ENCODE data around the gene SCLY.

SCLY gene

GRCh38 chr2:238080518-238080917, 19.7 kb downstream of the SCLY start:
- Histone ChIP-seq H3K36me3 (ENCODE audit: control insufficient read depth, insufficient read depth, low read length) (peaks cover 26% of the 10 kb centered on the region), H3K27me3 (ENCODE audit: control insufficient read depth, insufficient read depth, low read length) (no peaks in the 10 kb centered on the region), H3K9ac (ENCODE audit: low read depth, low read length) (no peak overlapping the region), H3K4me3 (ENCODE audit: low read depth, low read length) (no peak overlapping the region), H3K9me3 (ENCODE audit: control insufficient read depth, insufficient read depth, low read length) (no peaks in the 10 kb centered on the region), H3K4me1 (ENCODE audit: control insufficient read depth, insufficient read depth, low read length) (no peaks in the 10 kb centered on the region)

GRCh38 chr2:238081150-238081549, 20.3 kb downstream of the SCLY start:
- no peaks in the 10 kb centered on the region for H3K4me1 ChIP-seq (ENCODE audit: control insufficient read depth, insufficient read depth, low read length)
- H3K27me3 ChIP-seq (ENCODE audit: control insufficient read depth, insufficient read depth, low read length): no peaks in the 10 kb centered on the region
- H3K9me3 ChIP-seq (ENCODE audit: control insufficient read depth, insufficient read depth, low read length): no peaks in the 10 kb centered on the region
- H3K4me3 ChIP-seq (ENCODE audit: low read depth, low read length): no peak overlapping the region
- no peak overlapping the region for H3K9ac ChIP-seq (ENCODE audit: low read depth, low read length)
- peaks cover 26% of the 10 kb centered on the region for H3K36me3 ChIP-seq (ENCODE audit: control insufficient read depth, insufficient read depth, low read length)

- Histone ChIP-seq H3K36me3 (ENCODE audit: control insufficient read depth, insufficient read depth, low read length) (peaks cover 26% of the 10 kb centered on the region), H3K9me3 (ENCODE audit: control insufficient read depth, insufficient read depth, low read length) (no peaks in the 10 kb centered on the region), H3K4me1 (ENCODE audit: control insufficient read depth, insufficient read depth, low read length) (no peaks in the 10 kb centered on the region), H3K4me3 (ENCODE audit: low read depth, low read length) (no peak overlapping the region), H3K9ac (ENCODE audit: low read depth, low read length) (no peak overlapping the region), H3K27me3 (ENCODE audit: control insufficient read depth, insufficient read depth, low read length) (no peaks in the 10 kb centered on the region)
Observed at GRCh38 chr2:238081561-238081960, 20.8 kb downstream of the SCLY start.

GRCh38 chr2:238082151-238082550, 21.4 kb downstream of the SCLY start:
- H3K9ac ChIP-seq (ENCODE audit: low read depth, low read length): no peak overlapping the region
- H3K9me3 ChIP-seq (ENCODE audit: control insufficient read depth, insufficient read depth, low read length): no peaks in the 10 kb centered on the region
- H3K4me1 ChIP-seq (ENCODE audit: control insufficient read depth, insufficient read depth, low read length): no peaks in the 10 kb centered on the region
- H3K27me3 ChIP-seq (ENCODE audit: control insufficient read depth, insufficient read depth, low read length): no peaks in the 10 kb centered on the region
- no peak overlapping the region for H3K4me3 ChIP-seq (ENCODE audit: low read depth, low read length)
- peaks cover 26% of the 10 kb centered on the region for H3K36me3 ChIP-seq (ENCODE audit: control insufficient read depth, insufficient read depth, low read length)

GRCh38 chr2:238082827-238083226, 22.0 kb downstream of the SCLY start:
- Histone ChIP-seq H3K4me1 (ENCODE audit: control insufficient read depth, insufficient read depth, low read length) (no peaks in the 10 kb centered on the region), H3K9ac (ENCODE audit: low read depth, low read length) (no peak overlapping the region), H3K36me3 (ENCODE audit: control insufficient read depth, insufficient read depth, low read length) (peaks cover 30% of the 10 kb centered on the region), H3K27me3 (ENCODE audit: control insufficient read depth, insufficient read depth, low read length) (no peaks in the 10 kb centered on the region), H3K9me3 (ENCODE audit: control insufficient read depth, insufficient read depth, low read length) (no peaks in the 10 kb centered on the region), H3K4me3 (ENCODE audit: low read depth, low read length) (no peak overlapping the region)

DNA sequence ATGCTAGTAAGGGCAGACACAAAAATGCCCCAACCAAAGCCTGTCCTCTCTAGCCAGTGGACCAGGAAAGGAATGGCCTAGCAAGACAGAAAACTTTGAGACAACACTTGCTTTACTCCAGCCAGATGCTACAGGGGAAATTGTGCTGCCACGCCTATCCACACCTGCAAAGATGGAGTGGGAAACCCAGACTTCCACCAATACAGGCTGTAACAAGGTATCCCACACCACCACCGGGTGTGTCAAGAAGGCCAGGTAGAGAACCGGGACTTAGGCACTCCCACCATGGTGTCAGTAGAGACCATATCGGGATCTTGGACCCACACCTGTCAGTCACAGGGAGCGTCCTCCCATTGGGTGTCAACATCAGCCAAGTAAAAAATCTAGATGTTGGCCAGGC, 23.1 kb downstream of the SCLY start:
- Histone ChIP-seq H3K9me3 (ENCODE audit: control insufficient read depth, insufficient read depth, low read length) (no peaks in the 10 kb centered on the region), H3K27me3 (ENCODE audit: control insufficient read depth, insufficient read depth, low read length) (no peaks in the 10 kb centered on the region), H3K9ac (ENCODE audit: low read depth, low read length) (no peak overlapping the region), H3K4me3 (ENCODE audit: low read depth, low read length) (no peak overlapping the region), H3K4me1 (ENCODE audit: control insufficient read depth, insufficient read depth, low read length) (no peaks in the 10 kb centered on the region), H3K36me3 (ENCODE audit: control insufficient read depth, insufficient read depth, low read length) (peaks cover 30% of the 10 kb centered on the region)

- H3K9ac ChIP-seq (ENCODE audit: low read depth, low read length): no peak overlapping the region
- peaks cover 30% of the 10 kb centered on the region for H3K36me3 ChIP-seq (ENCODE audit: control insufficient read depth, insufficient read depth, low read length)
- H3K4me3 ChIP-seq (ENCODE audit: low read depth, low read length): no peak overlapping the region
- no peaks in the 10 kb centered on the region for H3K27me3 ChIP-seq (ENCODE audit: control insufficient read depth, insufficient read depth, low read length)
- no peaks in the 10 kb centered on the region for H3K9me3 ChIP-seq (ENCODE audit: control insufficient read depth, insufficient read depth, low read length)
- H3K4me1 ChIP-seq (ENCODE audit: control insufficient read depth, insufficient read depth, low read length): no peaks in the 10 kb centered on the region
Observed at GRCh38 chr2:238084761-238085160, 24.0 kb downstream of the SCLY start.

DNA sequence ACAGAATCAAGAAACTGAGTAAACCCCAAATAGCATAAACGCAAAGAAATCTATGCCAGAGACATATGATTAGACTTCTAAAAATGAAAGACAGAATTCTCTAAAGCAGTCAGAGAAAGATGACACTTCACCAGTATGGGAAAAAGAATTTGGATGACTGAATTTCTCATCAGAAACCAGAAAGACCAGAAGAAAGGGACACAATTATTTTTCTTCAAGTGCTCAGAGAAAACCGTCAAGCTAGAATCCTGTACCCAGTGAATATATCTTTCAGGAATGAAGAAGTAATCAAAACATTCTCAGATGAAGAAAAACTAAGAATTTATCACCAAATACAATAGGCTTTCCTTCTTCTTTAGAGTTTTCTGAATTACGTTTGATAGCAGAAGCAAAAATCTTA, 25.1 kb downstream of the SCLY start:
- Histone ChIP-seq H3K9me3 (ENCODE audit: control insufficient read depth, insufficient read depth, low read length) (no peaks in the 10 kb centered on the region), H3K4me1 (ENCODE audit: control insufficient read depth, insufficient read depth, low read length) (no peaks in the 10 kb centered on the region), H3K4me3 (ENCODE audit: low read depth, low read length) (no peak overlapping the region), H3K9ac (ENCODE audit: low read depth, low read length) (no peak overlapping the region), H3K27me3 (ENCODE audit: control insufficient read depth, insufficient read depth, low read length) (no peaks in the 10 kb centered on the region), H3K36me3 (ENCODE audit: control insufficient read depth, insufficient read depth, low read length) (peaks cover 27% of the 10 kb centered on the region)

DNA sequence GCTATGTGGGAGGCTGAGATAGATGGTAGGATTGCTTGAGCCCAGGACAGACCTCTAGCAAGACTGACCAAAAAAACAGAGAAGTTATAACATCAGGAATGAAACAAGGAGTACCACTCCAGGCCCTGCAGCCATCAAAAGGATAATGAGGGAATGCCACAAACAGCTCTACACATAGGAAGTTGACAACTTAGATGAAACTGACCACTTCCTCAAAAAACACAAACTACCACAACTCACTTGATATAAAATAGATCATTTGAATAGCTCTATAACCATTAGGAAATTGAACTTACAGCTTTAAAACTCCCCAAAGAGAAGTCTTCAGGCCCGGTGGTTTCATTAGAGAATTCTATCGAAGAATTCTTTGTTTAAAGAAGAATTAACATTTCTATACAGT, 26.4 kb downstream of the SCLY start:
- Histone ChIP-seq H3K4me3 (ENCODE audit: low read depth, low read length) (no peak overlapping the region), H3K4me1 (ENCODE audit: control insufficient read depth, insufficient read depth, low read length) (no peaks in the 10 kb centered on the region), H3K9me3 (ENCODE audit: control insufficient read depth, insufficient read depth, low read length) (no peaks in the 10 kb centered on the region), H3K36me3 (ENCODE audit: control insufficient read depth, insufficient read depth, low read length) (peaks cover 15% of the 10 kb centered on the region), H3K27me3 (ENCODE audit: control insufficient read depth, insufficient read depth, low read length) (no peaks in the 10 kb centered on the region), H3K9ac (ENCODE audit: low read depth, low read length) (no peak overlapping the region)

DNA sequence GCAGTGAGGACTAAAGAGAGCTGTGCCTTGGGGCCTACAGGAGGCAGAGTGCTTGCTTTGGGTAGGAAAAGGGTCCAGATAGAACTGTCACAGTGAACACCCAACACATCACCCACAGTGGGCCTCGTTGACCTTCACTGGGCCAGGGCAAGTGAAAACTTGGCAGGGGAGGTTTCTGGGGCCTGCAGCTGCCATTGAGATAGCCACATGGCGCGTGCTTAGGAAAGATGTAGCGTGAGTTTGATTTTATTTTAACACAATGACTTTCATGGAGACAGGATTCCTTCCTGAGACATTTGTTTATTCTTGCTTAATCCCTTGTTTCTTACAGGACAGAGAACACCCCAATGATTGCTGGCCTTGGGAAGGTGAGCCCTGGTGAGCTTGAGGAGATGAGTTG, 30.1 kb downstream of the SCLY start:
- no peaks in the 10 kb centered on the region for H3K27me3 ChIP-seq (ENCODE audit: control insufficient read depth, insufficient read depth, low read length)
- peaks cover 7% of the 10 kb centered on the region for H3K36me3 ChIP-seq (ENCODE audit: control insufficient read depth, insufficient read depth, low read length)
- no peaks in the 10 kb centered on the region for H3K4me1 ChIP-seq (ENCODE audit: control insufficient read depth, insufficient read depth, low read length)
- no peak overlapping the region for H3K4me3 ChIP-seq (ENCODE audit: low read depth, low read length)
- no peaks in the 10 kb centered on the region for H3K9me3 ChIP-seq (ENCODE audit: control insufficient read depth, insufficient read depth, low read length)
- H3K9ac ChIP-seq (ENCODE audit: low read depth, low read length): no peak overlapping the region

DNA sequence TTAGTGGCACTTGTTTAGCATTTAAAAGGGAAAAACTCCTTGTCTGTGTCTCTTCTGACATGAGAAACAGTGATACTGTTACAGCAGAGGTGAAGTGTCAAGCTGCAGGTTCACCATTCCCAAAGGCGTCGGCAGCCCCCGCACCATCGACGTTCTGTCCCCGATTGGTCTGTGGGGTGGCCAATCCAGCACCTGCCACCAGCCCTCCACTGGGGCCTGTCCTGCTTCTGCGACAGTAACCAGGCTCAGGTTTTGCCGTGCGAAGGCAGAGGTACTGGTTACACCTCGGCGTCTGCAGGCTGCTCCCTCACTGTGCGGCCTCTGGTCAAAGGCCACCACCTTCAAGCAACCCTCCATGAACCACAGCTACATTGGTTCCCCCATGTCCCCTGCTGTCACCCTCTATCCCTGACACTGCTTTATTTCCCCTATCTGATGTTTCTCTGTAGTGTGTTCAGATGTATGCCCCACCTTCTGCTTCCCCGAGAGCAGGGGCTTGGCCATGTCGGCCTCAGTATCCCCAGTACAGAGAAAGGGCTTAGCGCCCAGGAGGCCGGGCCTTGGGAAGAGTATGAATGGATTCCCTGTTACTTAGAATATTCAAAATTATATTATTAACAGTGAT, 30.7 kb downstream of the SCLY start:
- H3K9ac ChIP-seq (ENCODE audit: low read depth, low read length): no peak overlapping the region
- H3K36me3 ChIP-seq (ENCODE audit: control insufficient read depth, insufficient read depth, low read length): peaks cover 7% of the 10 kb centered on the region
- H3K4me1 ChIP-seq (ENCODE audit: control insufficient read depth, insufficient read depth, low read length): no peaks in the 10 kb centered on the region
- H3K27me3 ChIP-seq (ENCODE audit: control insufficient read depth, insufficient read depth, low read length): no peaks in the 10 kb centered on the region
- no peak overlapping the region for H3K4me3 ChIP-seq (ENCODE audit: low read depth, low read length)
- no peaks in the 10 kb centered on the region for H3K9me3 ChIP-seq (ENCODE audit: control insufficient read depth, insufficient read depth, low read length)

DNA sequence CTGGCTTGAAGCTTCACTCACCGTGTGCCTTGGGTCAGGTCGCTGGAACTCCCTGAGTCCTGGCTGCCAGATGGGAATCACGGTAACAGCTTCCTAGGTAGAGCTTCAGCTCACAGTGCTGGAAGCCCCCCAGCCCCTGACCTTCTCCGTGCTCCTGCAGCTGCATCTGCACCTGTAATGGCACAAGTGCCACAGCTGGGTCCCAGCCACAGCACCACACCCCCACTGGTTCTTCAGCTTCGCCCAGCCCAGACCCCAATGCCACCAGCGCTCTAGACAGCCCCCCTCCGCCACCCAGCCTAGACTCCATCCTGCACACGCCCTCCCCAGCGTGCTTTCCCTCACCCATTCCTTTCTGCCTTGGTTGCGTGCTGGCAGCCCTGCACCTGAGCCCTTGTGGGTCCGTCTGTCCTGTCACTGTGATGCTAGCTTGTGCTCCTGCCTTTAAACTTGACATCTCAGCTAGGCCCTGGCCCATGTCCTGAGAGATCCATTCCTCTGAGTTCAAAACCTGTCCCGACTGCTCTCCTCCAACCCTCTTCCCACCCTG, 31.8 kb downstream of the SCLY start:
- H3K9me3 ChIP-seq (ENCODE audit: control insufficient read depth, insufficient read depth, low read length): no peaks in the 10 kb centered on the region
- H3K27me3 ChIP-seq (ENCODE audit: control insufficient read depth, insufficient read depth, low read length): no peaks in the 10 kb centered on the region
- H3K36me3 ChIP-seq (ENCODE audit: control insufficient read depth, insufficient read depth, low read length): peaks cover 6% of the 10 kb centered on the region
- no peak overlapping the region for H3K9ac ChIP-seq (ENCODE audit: low read depth, low read length)
- H3K4me3 ChIP-seq (ENCODE audit: low read depth, low read length): no peak overlapping the region
- H3K4me1 ChIP-seq (ENCODE audit: control insufficient read depth, insufficient read depth, low read length): no peaks in the 10 kb centered on the region

Measured in iPS-15b (cell line).